ENCODE data around the gene PIK3AP1.
A peak's percentile ranks its signal among the peaks of the same experiment; 100 is the strongest.
"Not testable (repeated sequence)": the region's sequence is repeated elsewhere in the genome, so short reads cannot be mapped to it uniquely, and the experiment has no call there.

The PIK3AP1 gene

GRCh38 chr10:96585736-96586418 is 134.4 kb downstream of the PIK3AP1 start:
- peak overlapping the region; percentile 86 for H3K4me3 ChIP-seq (ENCODE audit: low read depth, low read length)

GRCh38 chr10:96584474-96584873 is 135.8 kb downstream of the PIK3AP1 start:
- no peak overlapping the region for H3K4me3 ChIP-seq (ENCODE audit: low read depth, low read length)

- no peak overlapping the region for H3K4me3 ChIP-seq (ENCODE audit: low read depth, low read length)
Measured at GRCh38 chr10:96584035-96584434, 136.3 kb downstream of the PIK3AP1 start.

GRCh38 chr10:96579133-96579532 is 141.2 kb downstream of the PIK3AP1 start:
- no peak overlapping the region for H3K4me3 ChIP-seq (ENCODE audit: low read depth, low read length)

- H3K4me3 ChIP-seq (ENCODE audit: low read depth, low read length) = no peak overlapping the region
Measured at GRCh38 chr10:96578633-96579032, 141.7 kb downstream of the PIK3AP1 start.

- no peak overlapping the region for H3K4me3 ChIP-seq (ENCODE audit: low read depth, low read length)
Measured at GRCh38 chr10:96578022-96578421, 142.3 kb downstream of the PIK3AP1 start.

GRCh38 chr10:96577069-96577468 is 143.2 kb downstream of the PIK3AP1 start:
- no peak overlapping the region for H3K4me3 ChIP-seq (ENCODE audit: low read depth, low read length)

- no peak overlapping the region for H3K4me3 ChIP-seq (ENCODE audit: low read depth, low read length)
Measured at GRCh38 chr10:96576277-96576980, 143.9 kb downstream of the PIK3AP1 start.

GRCh38 chr10:96574564-96574963 is 145.8 kb downstream of the PIK3AP1 start:
- H3K4me3 ChIP-seq (ENCODE audit: low read depth, low read length) = not testable (repeated sequence)

- no peak overlapping the region for H3K4me3 ChIP-seq (ENCODE audit: low read depth, low read length)
Measured at GRCh38 chr10:96573036-96573435, 147.3 kb downstream of the PIK3AP1 start.

- H3K4me3 ChIP-seq (ENCODE audit: low read depth, low read length) = no peak overlapping the region
Measured at GRCh38 chr10:96570983-96571964, 149.0 kb downstream of the PIK3AP1 start.

GRCh38 chr10:96570511-96570910 is 149.8 kb downstream of the PIK3AP1 start:
- no peak overlapping the region for H3K4me3 ChIP-seq (ENCODE audit: low read depth, low read length)

GRCh38 chr10:96568402-96568801 is 151.9 kb downstream of the PIK3AP1 start:
- no peak overlapping the region for H3K4me3 ChIP-seq (ENCODE audit: low read depth, low read length)

- H3K4me3 ChIP-seq (ENCODE audit: low read depth, low read length) = no peak overlapping the region
Measured at GRCh38 chr10:96565774-96566173, 154.5 kb downstream of the PIK3AP1 start.

- no peak overlapping the region for H3K4me3 ChIP-seq (ENCODE audit: low read depth, low read length)
Measured at GRCh38 chr10:96560966-96561887, 159.1 kb downstream of the PIK3AP1 start.

- no peak overlapping the region for H3K4me3 ChIP-seq (ENCODE audit: low read depth, low read length)
Measured at GRCh38 chr10:96560489-96560888, 159.8 kb downstream of the PIK3AP1 start.

- H3K4me3 ChIP-seq (ENCODE audit: low read depth, low read length) = no peak overlapping the region
Measured at GRCh38 chr10:96556003-96556402, 164.3 kb downstream of the PIK3AP1 start.

- no peak overlapping the region for H3K4me3 ChIP-seq (ENCODE audit: low read depth, low read length)
Measured at GRCh38 chr10:96555330-96555729, 165.0 kb downstream of the PIK3AP1 start.

GRCh38 chr10:96548589-96548988 is 171.7 kb downstream of the PIK3AP1 start:
- H3K4me3 ChIP-seq (ENCODE audit: low read depth, low read length) = no peak overlapping the region

GRCh38 chr10:96545558-96545957 is 174.8 kb downstream of the PIK3AP1 start:
- H3K4me3 ChIP-seq (ENCODE audit: low read depth, low read length) = not testable (repeated sequence)
